SK-N-MC (cell line): ENCODE results near the gene FAM120A.

Source experiments
- EZH2 ChIP-seq: fragments of 200-600 bp; sonication (generic); IDR thresholded peaks from one replicate; pipeline ENCODE4 v1.6.1; 2017; ENCODE audit warnings: antibody characterized with exemption
- FOXP2 ChIP-seq: optimal IDR thresholded peaks from 2 replicates; pipeline ENCODE3; 2011; ENCODE audit warnings: mild to moderate bottlenecking, moderate library complexity; ENCODE audit not compliant: insufficient read depth; ENCODE audit errors: extremely low read length, control extremely low read depth
- POLR2AphosphoS5 ChIP-seq: IDR thresholded peaks from 2 replicates; pipeline ENCODE4 v1.6.1; 2012; ENCODE audit warnings: mild to moderate bottlenecking, low read depth, low read length, borderline replicate concordance

DNA sequence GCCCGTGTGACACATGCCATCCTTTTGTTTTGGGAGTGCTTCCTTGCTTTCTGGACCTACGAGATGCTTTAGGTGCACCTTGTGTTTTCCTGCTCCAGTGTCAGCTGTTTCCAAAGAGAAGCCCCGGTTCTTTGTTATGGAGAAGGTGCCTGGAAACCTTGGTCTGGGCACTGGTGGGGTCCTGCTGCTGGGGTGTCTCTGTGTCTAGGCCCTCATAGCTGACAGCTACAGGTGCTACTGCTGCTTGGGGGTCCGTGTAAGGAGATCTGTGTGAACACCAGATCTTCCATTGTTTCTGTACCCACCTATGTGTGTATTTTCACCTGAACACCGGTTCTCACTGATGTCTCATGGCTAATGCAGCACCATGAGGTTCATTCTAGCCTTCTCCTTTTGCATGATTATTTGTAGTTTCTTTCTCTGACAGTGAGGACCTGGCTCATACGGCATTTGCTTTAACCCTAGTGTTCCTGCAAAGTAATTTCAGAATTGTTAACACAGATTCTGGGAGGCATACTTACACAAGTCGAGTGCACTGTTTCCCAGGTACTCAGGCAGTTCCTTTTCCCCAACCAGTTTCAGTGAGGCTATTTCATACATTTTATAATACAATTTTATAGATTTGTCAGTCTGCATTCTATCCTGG, 15.1 kb downstream of the FAM120A start:
- TF ChIP-seq POLR2AphosphoS5: no peak
- TF ChIP-seq EZH2: no peak
- no peak for TF ChIP-seq FOXP2
